Astrocyte of the cerebellum (primary cell): ENCODE data around the gene FEN1.
A peak's percentile ranks its signal among the peaks of the same experiment; 100 is the strongest.

Source experiments
- DNase-seq: peaks from one replicate; pipeline ENCODE4 v3.0.0-alpha.2; 2011; ENCODE audit warnings: low read depth
- H3K4me3 ChIP-seq: 2 replicates; pipeline ENCODE4 v1.5.1; 2011; ENCODE audit warnings: mild to moderate bottlenecking, low read depth, low read length, moderate library complexity
- in situ Hi-C: cut with HindIII; loops from 2 replicates; pipeline ENCODE4 v1.10.0; 2017; ENCODE audit warnings: low sequenced_read_pairs
- TF ChIP-seq, protein P1 (sequence below): IDR thresholded peaks from 2 replicates; pipeline ENCODE4 v1.5.1; 2012; ENCODE audit warnings: low read length, low read depth, moderate library complexity, mild to moderate bottlenecking; ENCODE audit errors: missing control alignments

FEN1 gene

DNA sequence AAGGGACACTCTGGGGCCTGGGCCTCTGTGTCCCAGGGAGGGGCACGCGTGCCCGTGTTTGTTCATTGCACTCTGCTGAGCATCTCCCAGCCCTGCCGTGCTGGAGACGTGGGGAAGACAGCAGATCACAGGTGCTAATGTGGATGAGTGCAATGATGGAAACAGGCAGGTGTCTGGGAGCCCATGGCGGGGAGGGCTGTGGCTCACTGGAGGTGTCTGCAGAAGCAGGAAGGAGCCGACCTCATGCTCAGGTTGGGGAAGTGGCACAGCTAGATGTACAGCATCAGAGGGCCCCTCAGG, 8.3 kb upstream of the FEN1 start:
- DNase-seq, result no peak
- H3K4me3 ChIP-seq, result no peak overlapping the region
- TF ChIP-seq, protein P1, sequence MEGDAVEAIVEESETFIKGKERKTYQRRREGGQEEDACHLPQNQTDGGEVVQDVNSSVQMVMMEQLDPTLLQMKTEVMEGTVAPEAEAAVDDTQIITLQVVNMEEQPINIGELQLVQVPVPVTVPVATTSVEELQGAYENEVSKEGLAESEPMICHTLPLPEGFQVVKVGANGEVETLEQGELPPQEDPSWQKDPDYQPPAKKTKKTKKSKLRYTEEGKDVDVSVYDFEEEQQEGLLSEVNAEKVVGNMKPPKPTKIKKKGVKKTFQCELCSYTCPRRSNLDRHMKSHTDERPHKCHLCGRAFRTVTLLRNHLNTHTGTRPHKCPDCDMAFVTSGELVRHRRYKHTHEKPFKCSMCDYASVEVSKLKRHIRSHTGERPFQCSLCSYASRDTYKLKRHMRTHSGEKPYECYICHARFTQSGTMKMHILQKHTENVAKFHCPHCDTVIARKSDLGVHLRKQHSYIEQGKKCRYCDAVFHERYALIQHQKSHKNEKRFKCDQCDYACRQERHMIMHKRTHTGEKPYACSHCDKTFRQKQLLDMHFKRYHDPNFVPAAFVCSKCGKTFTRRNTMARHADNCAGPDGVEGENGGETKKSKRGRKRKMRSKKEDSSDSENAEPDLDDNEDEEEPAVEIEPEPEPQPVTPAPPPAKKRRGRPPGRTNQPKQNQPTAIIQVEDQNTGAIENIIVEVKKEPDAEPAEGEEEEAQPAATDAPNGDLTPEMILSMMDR, result no peak
- in situ Hi-C loops, result no loop called here

DNA sequence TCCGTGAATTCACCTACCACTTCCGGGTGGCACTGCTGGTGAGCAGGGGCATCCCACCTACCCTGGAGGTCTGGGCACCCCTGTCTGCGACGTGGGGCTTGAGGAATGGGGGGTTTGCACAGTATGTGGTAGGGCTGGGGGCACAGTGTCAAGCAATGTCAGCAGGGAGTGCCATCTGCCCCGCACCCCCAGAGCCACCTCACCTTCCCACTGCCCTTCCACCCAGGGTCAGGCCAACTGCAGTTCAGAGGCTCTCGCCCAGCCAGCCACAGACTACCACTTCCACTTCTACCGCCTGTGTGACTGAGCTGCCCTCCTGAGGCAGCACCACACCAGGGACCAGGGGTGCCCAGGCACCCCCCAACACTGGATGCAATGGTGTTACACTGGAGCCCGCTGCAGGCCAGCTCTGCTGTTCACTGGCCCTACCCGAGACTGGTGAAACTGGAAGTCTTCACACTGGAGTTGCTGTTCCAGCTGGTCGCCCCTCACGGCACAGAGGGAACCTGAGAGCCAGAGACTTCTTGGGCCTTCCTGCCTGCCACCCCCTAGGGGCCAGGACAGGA, 6.8 kb upstream of the FEN1 start:
- no peak overlapping the region for H3K4me3 ChIP-seq
- TF ChIP-seq, protein P1, result no peak
- DNase-seq, result no peak
- in situ Hi-C loops, result no loop called here

DNA sequence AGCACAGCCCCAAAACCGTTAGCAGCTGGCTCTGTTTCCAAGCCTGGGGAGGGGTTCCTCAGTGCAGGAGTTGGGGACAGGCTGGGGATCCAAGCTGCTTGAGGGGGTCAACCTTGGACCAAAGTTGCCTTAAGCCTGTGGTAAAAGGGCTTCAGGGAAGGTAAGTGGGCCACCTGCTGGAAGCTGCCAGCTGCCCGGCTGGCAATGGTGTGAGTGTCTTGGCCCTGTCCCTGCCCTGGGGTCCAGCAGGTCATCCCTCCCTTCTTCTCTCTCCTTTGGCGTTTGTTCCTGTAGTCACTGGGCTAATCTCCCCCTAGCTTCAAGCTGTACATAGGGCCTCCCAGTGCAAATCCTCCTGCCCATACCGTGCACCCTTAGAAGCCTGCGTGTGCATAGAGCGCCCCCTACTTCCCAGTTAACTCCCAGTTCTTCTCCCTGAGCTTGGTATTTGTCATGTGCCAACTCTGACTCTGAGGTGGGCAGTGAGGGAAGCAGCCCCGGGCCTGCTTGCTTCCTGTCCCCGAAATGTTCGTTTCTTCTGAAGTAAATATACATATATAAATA, 4.7 kb upstream of the FEN1 start:
- DNase-seq, result peak; percentile 35
- in situ Hi-C loops, result no loop called here
- TF ChIP-seq, protein P1, result peak; percentile 65
- H3K4me3 ChIP-seq, result no peak overlapping the region

DNA sequence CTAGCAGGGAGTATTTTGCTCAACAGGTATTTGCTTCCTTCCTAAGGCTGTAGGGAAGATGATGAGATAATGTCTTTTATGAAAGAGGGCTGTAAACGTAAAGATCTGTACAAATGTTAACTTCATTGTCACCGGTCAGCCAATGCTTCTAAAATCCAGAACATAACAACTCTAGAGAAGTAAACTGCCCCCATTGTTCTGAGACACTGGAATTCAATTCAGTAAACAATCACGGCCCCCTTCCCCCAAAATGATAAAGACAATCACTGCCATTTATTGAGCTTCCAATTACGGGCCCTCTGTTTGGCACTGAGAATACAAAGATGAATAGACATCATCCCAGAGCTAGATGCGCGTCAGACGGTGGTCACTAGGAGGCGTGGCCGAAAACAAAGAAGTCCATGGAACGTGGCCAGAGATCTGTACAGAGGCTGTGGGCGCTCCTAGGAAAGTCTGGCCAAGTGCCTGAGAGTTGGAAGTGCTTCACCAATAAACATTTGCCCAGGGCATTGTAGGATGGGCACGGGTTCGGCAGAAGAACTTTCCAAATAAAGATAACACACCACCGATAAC, 888 bp upstream of the FEN1 start:
- in situ Hi-C loops, result no loop called here
- TF ChIP-seq, protein P1, result no peak
- H3K4me3 ChIP-seq, result peak overlapping the region; percentile 76
- DNase-seq, result peak; percentile 94

DNA sequence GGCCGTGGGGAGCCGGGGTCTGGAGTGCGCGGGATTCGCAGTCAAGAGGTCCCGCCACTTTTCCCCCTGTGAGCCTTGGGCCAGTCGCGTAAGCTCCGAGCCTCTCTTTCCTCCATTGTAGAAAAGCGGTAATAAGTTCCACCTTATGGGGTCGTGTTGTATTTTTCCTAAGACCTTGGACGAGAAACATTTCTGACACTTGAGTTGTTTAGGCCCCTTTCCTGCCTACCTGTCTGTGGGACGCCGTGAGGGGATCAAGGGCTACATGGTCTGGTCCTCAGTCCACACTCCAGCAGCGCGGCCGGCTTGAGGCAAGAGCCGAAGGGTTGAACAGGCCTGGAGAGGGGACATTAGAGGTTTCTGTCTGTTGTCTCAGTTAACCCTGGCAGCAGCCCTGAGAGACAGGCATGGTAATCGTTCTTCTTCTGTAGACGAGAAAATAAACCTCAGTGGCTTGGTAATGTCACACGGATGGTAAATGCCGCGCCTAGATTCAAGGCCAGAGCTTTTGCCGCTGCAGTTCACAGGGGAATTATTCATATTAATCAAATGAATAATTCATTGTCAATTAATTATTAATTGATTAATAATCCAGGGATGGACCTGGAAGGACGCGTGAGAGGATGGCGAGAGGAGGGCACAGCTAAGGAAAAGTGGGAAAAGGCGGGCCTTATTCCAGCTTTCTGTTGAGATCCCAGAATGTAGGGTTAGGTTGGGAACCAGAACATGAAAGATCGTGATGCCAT, 545 bp downstream of the FEN1 start:
- peak overlapping the region; percentile 76 for H3K4me3 ChIP-seq
- in situ Hi-C loops, result no loop called here
- no peak for DNase-seq
- TF ChIP-seq, protein P1, result no peak

DNA sequence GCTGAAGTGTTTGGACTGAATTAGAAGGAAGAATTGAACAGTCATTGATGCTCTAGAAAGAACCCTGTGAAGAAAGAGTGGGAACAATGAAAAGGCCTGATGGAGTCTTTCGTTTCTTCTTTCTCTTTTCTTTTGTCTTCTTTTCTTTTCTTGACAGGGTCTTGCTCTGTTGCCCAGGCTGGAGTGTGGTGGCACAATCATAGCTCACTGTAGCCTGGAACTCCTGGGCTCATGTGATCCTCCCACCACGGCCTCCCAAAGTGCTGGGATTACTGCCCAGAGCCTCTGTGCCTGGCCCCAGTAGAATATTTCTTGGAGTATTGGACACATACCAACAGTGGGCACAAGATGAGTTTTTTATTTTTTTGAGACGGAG, 1.1 kb downstream of the FEN1 start:
- TF ChIP-seq, protein P1, result no peak
- DNase-seq, result no peak
- peak overlapping the region; percentile 76 for H3K4me3 ChIP-seq
- in situ Hi-C loops, result no loop called here
